NB4 (cell line): Measurements from ENCODE around the gene GALNT13.

Source experiments
- DNase-seq: peaks from one replicate; pipeline ENCODE4 v3.0.0; 2010; ENCODE audit warnings: low read depth
- H3K4me3 ChIP-seq: one replicate; pipeline ENCODE4 v1.5.1; 2011; ENCODE audit warnings: mild to moderate bottlenecking, low read depth, low read length, moderate library complexity
- MAX ChIP-seq: IDR thresholded peaks from 2 replicates; pipeline ENCODE4 v1.6.1; 2011; ENCODE audit warnings: low read depth, low read length
- MYC ChIP-seq: IDR thresholded peaks from 2 replicates; pipeline ENCODE4 v1.6.1; 2011; ENCODE audit warnings: low read depth, low read length
- POLR2A ChIP-seq: IDR thresholded peaks from 2 replicates; pipeline ENCODE4 v1.6.1; 2011; ENCODE audit warnings: mild to moderate bottlenecking; ENCODE audit not compliant: insufficient read length; ENCODE audit errors: extremely low read depth
- TF ChIP-seq, protein P1 (sequence below): IDR thresholded peaks from one replicate; pipeline ENCODE4 v1.5.1; 2012; ENCODE audit warnings: low read depth, low read length

Gene GALNT13

GRCh38 chr2:154161286-154161685, 289.6 kb downstream of the GALNT13 start:
- no peak for DNase-seq
- TF ChIP-seq, protein P1, sequence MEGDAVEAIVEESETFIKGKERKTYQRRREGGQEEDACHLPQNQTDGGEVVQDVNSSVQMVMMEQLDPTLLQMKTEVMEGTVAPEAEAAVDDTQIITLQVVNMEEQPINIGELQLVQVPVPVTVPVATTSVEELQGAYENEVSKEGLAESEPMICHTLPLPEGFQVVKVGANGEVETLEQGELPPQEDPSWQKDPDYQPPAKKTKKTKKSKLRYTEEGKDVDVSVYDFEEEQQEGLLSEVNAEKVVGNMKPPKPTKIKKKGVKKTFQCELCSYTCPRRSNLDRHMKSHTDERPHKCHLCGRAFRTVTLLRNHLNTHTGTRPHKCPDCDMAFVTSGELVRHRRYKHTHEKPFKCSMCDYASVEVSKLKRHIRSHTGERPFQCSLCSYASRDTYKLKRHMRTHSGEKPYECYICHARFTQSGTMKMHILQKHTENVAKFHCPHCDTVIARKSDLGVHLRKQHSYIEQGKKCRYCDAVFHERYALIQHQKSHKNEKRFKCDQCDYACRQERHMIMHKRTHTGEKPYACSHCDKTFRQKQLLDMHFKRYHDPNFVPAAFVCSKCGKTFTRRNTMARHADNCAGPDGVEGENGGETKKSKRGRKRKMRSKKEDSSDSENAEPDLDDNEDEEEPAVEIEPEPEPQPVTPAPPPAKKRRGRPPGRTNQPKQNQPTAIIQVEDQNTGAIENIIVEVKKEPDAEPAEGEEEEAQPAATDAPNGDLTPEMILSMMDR, result no peak
- TF ChIP-seq MYC (no peak), POLR2A (no peak), MAX (no peak)
- H3K4me3 ChIP-seq, result no peak overlapping the region

DNA sequence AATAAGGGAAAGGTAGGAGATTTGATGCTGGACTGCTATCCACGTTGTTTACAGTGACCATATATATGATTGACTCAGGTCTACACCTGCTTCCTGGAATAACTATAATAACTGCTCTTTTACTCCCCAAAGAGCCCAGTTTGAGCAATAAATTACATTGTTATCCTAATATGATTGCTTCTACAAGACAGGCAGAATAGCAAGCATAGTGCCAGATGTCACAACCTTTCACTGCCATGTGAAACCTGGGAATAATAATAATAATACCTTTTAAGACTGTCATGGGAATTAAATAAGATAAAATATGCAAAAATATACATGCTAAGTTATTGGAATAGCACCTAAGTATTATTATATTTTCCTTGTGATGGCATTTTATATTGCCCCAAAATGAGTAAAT, 298.7 kb downstream of the GALNT13 start:
- no peak overlapping the region for H3K4me3 ChIP-seq
- TF ChIP-seq MYC (no peak), MAX (no peak), POLR2A (no peak)
- TF ChIP-seq, protein P1, result no peak
- no peak for DNase-seq

GRCh38 chr2:154173164-154173563, 301.4 kb downstream of the GALNT13 start:
- no peak for DNase-seq
- H3K4me3 ChIP-seq, result no peak overlapping the region
- no peak for TF ChIP-seq MYC

DNA sequence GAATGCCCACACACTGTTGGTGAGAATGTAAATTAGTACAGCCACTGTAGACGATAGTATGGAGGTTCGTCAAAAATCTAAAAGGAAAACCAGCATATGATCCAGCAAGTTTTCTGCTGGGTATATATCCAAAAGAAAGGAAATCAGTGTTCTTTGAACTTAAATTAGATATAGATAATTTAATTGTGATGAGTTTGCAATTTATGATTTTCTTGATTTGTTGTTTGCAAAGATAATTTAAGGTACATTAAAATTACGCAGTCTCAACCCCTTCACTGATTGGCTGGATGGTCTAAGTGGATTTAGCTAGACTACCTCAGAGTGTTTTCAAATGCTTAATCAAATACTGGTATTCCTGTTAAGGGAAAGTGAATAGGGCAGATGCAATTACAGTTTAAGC, 302.2 kb downstream of the GALNT13 start:
- no peak overlapping the region for H3K4me3 ChIP-seq
- no peak for TF ChIP-seq POLR2A
- TF ChIP-seq MYC, result no peak
- TF ChIP-seq MAX, result no peak
- TF ChIP-seq, protein P1, result no peak
- no peak for DNase-seq

GRCh38 chr2:154182008-154182407, 310.3 kb downstream of the GALNT13 start:
- DNase-seq, result no peak
- no peak for TF ChIP-seq MAX
- TF ChIP-seq, protein P1, result no peak
- no peak for TF ChIP-seq POLR2A
- no peak for TF ChIP-seq MYC
- H3K4me3 ChIP-seq, result no peak overlapping the region

DNA sequence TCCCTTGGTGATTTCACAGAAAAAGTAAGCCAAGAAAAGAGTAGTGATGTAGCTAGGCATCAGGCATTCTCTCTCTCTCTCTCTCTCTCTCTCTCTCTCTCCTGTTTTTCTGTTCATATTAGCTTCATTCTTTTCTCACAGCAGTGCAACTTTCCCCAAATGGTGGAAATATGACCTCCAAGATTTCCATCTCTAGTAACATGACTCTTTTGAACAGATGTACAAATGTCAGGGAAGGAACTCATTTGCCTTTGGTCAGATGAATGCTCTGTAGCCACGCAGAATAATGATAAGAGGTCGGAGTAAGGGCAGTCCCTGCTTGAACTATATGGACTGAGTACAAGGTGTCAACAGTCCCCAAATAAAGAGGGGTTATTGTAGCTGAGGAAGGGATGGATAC, 316.2 kb downstream of the GALNT13 start:
- H3K4me3 ChIP-seq, result no peak overlapping the region
- no peak for TF ChIP-seq POLR2A
- TF ChIP-seq MAX, result no peak
- no peak for TF ChIP-seq MYC
- TF ChIP-seq, protein P1, result no peak
- DNase-seq, result no peak

- no peak for DNase-seq
- TF ChIP-seq, protein P1, result no peak
- TF ChIP-seq MAX, result no peak
- TF ChIP-seq MYC, result no peak
- no peak for TF ChIP-seq POLR2A
- no peak overlapping the region for H3K4me3 ChIP-seq
Measured at GRCh38 chr2:154189953-154190352, 318.2 kb downstream of the GALNT13 start.
